ENCODE results near the gene PPL.

The PPL gene

GRCh38 chr16:4859900-4860255 lies 77.1 kb downstream of the PPL start:
- no peak for DNase-seq (ENCODE audit: low spot score)

GRCh38 chr16:4859190-4859899 lies 77.6 kb downstream of the PPL start:
- DNase-seq (ENCODE audit: low spot score) = no peak

- DNase-seq (ENCODE audit: low spot score) = no peak
These were observed 81.1 kb downstream of the PPL start for GRCh38 chr16:4855804-4856203.

GRCh38 chr16:4855371-4855770 lies 81.6 kb downstream of the PPL start:
- no peak for DNase-seq (ENCODE audit: low spot score)

GRCh38 chr16:4852221-4852872 lies 84.6 kb downstream of the PPL start:
- DNase-seq (ENCODE audit: low spot score) = peak; percentile 63

- peak; percentile 33 for DNase-seq (ENCODE audit: low spot score)
These were observed 86.7 kb downstream of the PPL start for GRCh38 chr16:4850211-4850610.

- DNase-seq (ENCODE audit: low spot score) = peak; percentile 64
These were observed 89.0 kb downstream of the PPL start for GRCh38 chr16:4847774-4848587.

GRCh38 chr16:4846901-4847773 lies 89.8 kb downstream of the PPL start, which contains the start of the genes GLYR1 and UBN1:
Gene GLYR1, minus strand, starts transcription at chr16:4847288. Its CDS starts 23 bp downstream, at chr16:4847265.
Gene UBN1, plus strand, starts transcription at chr16:4847481. Its CDS starts 5,437 bp downstream, at chr16:4852918.
- peak; percentile 99 for DNase-seq (ENCODE audit: low spot score)

- peak; percentile 64 for DNase-seq (ENCODE audit: low spot score)
These were observed 90.4 kb downstream of the PPL start for GRCh38 chr16:4846503-4846900.

- DNase-seq (ENCODE audit: low spot score) = no peak
These were observed 96.0 kb downstream of the PPL start for GRCh38 chr16:4840984-4841383.

- DNase-seq (ENCODE audit: low spot score) = no peak
These were observed 97.0 kb downstream of the PPL start for GRCh38 chr16:4839942-4840341.

- DNase-seq (ENCODE audit: low spot score) = no peak
These were observed 99.0 kb downstream of the PPL start for GRCh38 chr16:4837733-4838501.

GRCh38 chr16:4836727-4837126 lies 100.2 kb downstream of the PPL start:
- no peak for DNase-seq (ENCODE audit: low spot score)

- no peak for DNase-seq (ENCODE audit: low spot score)
These were observed 103.4 kb downstream of the PPL start for GRCh38 chr16:4833584-4833983.

GRCh38 chr16:4832698-4833343 lies 104.1 kb downstream of the PPL start:
- no peak for DNase-seq (ENCODE audit: low spot score)
